Measurements from ENCODE around the gene RRP12. TPM values are rescaled to one million over a fixed set of nuclear protein-coding genes. Genes with fewer than 3 reads are reported as not detected.

The RRP12 gene
- polyA plus RNA-seq, 1 of the 3 experiments (the other 2 are of a cell fraction) = 46.4 TPM

DNA sequence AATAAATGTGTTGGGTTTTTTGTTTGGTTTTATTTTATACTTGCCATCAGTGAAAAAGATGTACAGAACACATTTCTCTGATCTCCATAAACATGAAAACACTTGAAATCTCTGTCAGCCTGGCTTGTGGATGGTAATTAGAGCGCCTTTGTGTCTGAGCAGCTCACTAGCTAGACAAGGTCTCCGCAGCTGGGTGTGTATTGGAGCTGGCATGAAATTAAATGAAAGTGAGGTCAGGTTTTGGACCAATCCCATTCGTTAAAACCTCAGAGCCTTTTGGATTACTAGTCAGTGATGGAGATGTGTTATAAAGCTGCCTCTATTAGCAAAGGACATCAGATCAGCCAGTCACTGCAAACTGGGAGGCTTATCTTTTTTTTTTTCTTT lies 79.3 kb downstream of the RRP12 start:
- ChIA-PET POLR2A (no interaction called here), CTCF (interaction anchor here (0.7 to 1.6 kb wide), 2 partner anchors 11 to 43 kb away, joined by 3 to 4 read pairs; no protein-coding TSS in a partner anchor)
- H3K4me2 ChIP-seq = no peak overlapping the region

DNA sequence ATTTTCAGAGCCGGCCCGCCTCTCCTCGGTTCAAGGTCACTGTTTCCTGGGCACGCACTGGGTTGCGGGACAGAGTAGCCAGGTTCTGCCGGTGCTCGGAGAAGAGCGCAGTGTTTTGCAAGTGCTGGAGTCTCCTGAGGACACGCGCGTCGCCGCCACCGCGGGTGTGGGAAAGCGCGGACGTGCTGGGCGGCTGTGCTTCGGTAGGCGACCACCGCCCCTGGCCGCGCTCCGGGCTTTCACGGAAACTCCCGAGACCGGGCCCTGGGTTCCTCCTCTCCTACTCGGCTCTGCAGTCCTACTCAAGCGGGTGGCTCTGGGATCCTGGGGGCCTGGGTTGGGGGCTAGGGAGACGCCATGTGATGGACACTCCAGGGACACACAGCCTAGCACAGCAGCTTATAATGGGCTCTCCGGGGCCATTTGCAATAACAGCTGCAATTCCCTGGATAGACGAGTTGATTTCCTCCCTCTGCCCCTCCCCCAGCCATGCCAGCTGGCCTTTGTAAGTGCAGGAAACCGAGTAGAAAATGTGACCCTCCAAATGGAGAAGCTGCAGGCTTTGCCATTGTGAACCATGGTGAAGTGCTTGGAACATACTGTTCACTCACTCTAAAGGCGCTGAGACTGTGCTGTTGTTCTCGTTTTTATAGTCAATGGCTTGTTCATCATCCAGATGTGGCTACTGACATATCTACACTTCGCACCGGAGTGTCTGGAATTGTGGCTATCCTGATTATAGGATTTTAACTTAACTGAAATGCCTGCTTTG lies 79.9 kb downstream of the RRP12 start:
- no peaks in the 10 kb centered on the region for H3K27me3 ChIP-seq (ENCODE audit: insufficient read depth)
- H3K36me3 ChIP-seq (replicated peaks in 1 of 2; ENCODE audit: control insufficient read depth in 1 of 2, insufficient read depth in 2 of 2, low read length in 1 of 2) = no peaks in the 10 kb centered on the region
- WGBS (ENCODE audit: low lambda C conversion rate) = 92% methylated on average over 35 of the region's 38 CpGs
- H3K9ac ChIP-seq = no peak overlapping the region
- ChIA-PET POLR2A (no interaction called here), CTCF (interaction anchor here (0.7 to 1.6 kb wide), 2 partner anchors 12 to 42 kb away, joined by 3 to 4 read pairs; no protein-coding TSS in a partner anchor)
- no peak overlapping the region for H2AFZ ChIP-seq (ENCODE audit: low read depth)
- no peaks in the 10 kb centered on the region for H3K9me3 ChIP-seq
- H4K20me1 ChIP-seq (ENCODE audit: insufficient read depth) = no peaks in the 10 kb centered on the region
- DNase-seq = no peak
- H3K4me2 ChIP-seq = no peak overlapping the region
- no peaks in the 10 kb centered on the region for H3K79me2 ChIP-seq (ENCODE audit: insufficient read depth)
- H3K4me1 ChIP-seq (ENCODE audit: control insufficient read depth in 1 of 2, insufficient read depth in 2 of 2, low read depth in 1 of 2, low read length in 1 of 2) = peaks cover 0 to 5% of the 10 kb centered on the region in 2 experiments; a peak in 1 of 4 replicates
- H3F3A ChIP-seq (replicated peaks; ENCODE audit: insufficient read depth) = peaks cover 5% of the 10 kb centered on the region
- H3K4me3 ChIP-seq (ENCODE audit: low read depth in 2 of 2, low read length in 1 of 2) = no peak overlapping the region
- H3K27ac ChIP-seq (ENCODE audit: low read depth in 2 of 2, low read length in 1 of 2) = no peak overlapping the region
- no peaks in the 10 kb centered on the region for H3K9me2 ChIP-seq
- TF ChIP-seq, protein P1, sequence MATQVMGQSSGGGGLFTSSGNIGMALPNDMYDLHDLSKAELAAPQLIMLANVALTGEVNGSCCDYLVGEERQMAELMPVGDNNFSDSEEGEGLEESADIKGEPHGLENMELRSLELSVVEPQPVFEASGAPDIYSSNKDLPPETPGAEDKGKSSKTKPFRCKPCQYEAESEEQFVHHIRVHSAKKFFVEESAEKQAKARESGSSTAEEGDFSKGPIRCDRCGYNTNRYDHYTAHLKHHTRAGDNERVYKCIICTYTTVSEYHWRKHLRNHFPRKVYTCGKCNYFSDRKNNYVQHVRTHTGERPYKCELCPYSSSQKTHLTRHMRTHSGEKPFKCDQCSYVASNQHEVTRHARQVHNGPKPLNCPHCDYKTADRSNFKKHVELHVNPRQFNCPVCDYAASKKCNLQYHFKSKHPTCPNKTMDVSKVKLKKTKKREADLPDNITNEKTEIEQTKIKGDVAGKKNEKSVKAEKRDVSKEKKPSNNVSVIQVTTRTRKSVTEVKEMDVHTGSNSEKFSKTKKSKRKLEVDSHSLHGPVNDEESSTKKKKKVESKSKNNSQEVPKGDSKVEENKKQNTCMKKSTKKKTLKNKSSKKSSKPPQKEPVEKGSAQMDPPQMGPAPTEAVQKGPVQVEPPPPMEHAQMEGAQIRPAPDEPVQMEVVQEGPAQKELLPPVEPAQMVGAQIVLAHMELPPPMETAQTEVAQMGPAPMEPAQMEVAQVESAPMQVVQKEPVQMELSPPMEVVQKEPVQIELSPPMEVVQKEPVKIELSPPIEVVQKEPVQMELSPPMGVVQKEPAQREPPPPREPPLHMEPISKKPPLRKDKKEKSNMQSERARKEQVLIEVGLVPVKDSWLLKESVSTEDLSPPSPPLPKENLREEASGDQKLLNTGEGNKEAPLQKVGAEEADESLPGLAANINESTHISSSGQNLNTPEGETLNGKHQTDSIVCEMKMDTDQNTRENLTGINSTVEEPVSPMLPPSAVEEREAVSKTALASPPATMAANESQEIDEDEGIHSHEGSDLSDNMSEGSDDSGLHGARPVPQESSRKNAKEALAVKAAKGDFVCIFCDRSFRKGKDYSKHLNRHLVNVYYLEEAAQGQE (IDR thresholded peaks at IDR 0.05; ENCODE audit: low read depth, low read length) = no peak
- no peak for TF ChIP-seq EZH2phosphoT487 (IDR thresholded peaks at IDR 0.05; ENCODE audit: borderline replicate concordance, low read depth)
- no peak for TF ChIP-seq FOSL2 (IDR thresholded peaks at IDR 0.05; ENCODE audit: borderline replicate concordance, low read depth)
- no peak for TF ChIP-seq TAF1 (IDR thresholded peaks at IDR 0.05; ENCODE audit: borderline replicate concordance, low read depth, low read length)
- TF ChIP-seq, protein P2, sequence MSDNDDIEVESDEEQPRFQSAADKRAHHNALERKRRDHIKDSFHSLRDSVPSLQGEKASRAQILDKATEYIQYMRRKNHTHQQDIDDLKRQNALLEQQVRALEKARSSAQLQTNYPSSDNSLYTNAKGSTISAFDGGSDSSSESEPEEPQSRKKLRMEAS (IDR thresholded peaks at IDR 0.05; ENCODE audit: low read depth) = no peak
- TF ChIP-seq YY1 (IDR thresholded peaks at IDR 0.05; ENCODE audit: low read depth) = no peak
- TF ChIP-seq RCOR1 (IDR thresholded peaks at IDR 0.05; ENCODE audit: low read length) = no peak

More for the DNA sequence above, 79.3 kb downstream of the RRP12 start:
- no peak overlapping the region for H3K4me3 ChIP-seq (ENCODE audit: low read depth in 2 of 2, low read length in 1 of 2)
- no peak for DNase-seq
- no peaks in the 10 kb centered on the region for H3K79me2 ChIP-seq (ENCODE audit: insufficient read depth)
- no peaks in the 10 kb centered on the region for H3K9me3 ChIP-seq
- no peaks in the 10 kb centered on the region for H3K36me3 ChIP-seq (replicated peaks in 1 of 2; ENCODE audit: control insufficient read depth in 1 of 2, insufficient read depth in 2 of 2, low read length in 1 of 2)
- H3K27ac ChIP-seq (ENCODE audit: low read depth in 2 of 2, low read length in 1 of 2) = no peak overlapping the region
- whole genome bisulfite sequencing (ENCODE audit: low lambda C conversion rate) = 88% methylated on average over 3 of the region's 3 CpGs
- H2AFZ ChIP-seq (ENCODE audit: low read depth) = no peak overlapping the region
- peaks cover 0 to 5% of the 10 kb centered on the region in 2 experiments; a peak in 1 of 4 replicates for H3K4me1 ChIP-seq (ENCODE audit: control insufficient read depth in 1 of 2, insufficient read depth in 2 of 2, low read depth in 1 of 2, low read length in 1 of 2)
- H3K9me2 ChIP-seq = no peaks in the 10 kb centered on the region
- TF ChIP-seq EP300 (IDR thresholded peaks at IDR 0.05; ENCODE audit: borderline replicate concordance in 1 of 2, low read depth in 1 of 2, low read length in 1 of 2) (no peak), GATA2 (CRISPR knock-in tag; IDR thresholded peaks at IDR 0.05) (no peak), MXI1 (IDR thresholded peaks at IDR 0.05; ENCODE audit: low read depth, low read length) (no peak), EZH2phosphoT487 (IDR thresholded peaks at IDR 0.05; ENCODE audit: borderline replicate concordance, low read depth) (no peak), JUND (IDR thresholded peaks at IDR 0.05) (no peak), NFIC (IDR thresholded peaks at IDR 0.05; ENCODE audit: borderline replicate concordance) (no peak), NRF1 (IDR thresholded peaks at IDR 0.05; ENCODE audit: low read depth, low read length) (no peak), SMC3 (IDR thresholded peaks at IDR 0.05; ENCODE audit: low read depth, low read length) (no peak), RAD21 (IDR thresholded peaks at IDR 0.05; ENCODE audit: low read length) (no peak), CHD2 (IDR thresholded peaks at IDR 0.05; ENCODE audit: low read length, partially characterized antibody) (no peak), RXRA (IDR thresholded peaks at IDR 0.05; ENCODE audit: borderline replicate concordance, low read depth) (no peak), FOXM1 (IDR thresholded peaks at IDR 0.05; ENCODE audit: low read depth) (no peak), POLR2AphosphoS5 (IDR thresholded peaks at IDR 0.05; ENCODE audit: low read depth, low read length) (no peak)
- TF ChIP-seq, protein P3, sequence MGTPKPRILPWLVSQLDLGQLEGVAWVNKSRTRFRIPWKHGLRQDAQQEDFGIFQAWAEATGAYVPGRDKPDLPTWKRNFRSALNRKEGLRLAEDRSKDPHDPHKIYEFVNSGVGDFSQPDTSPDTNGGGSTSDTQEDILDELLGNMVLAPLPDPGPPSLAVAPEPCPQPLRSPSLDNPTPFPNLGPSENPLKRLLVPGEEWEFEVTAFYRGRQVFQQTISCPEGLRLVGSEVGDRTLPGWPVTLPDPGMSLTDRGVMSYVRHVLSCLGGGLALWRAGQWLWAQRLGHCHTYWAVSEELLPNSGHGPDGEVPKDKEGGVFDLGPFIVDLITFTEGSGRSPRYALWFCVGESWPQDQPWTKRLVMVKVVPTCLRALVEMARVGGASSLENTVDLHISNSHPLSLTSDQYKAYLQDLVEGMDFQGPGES (IDR thresholded peaks at IDR 0.05; ENCODE audit: low read depth, low read length) = no peak
- TF ChIP-seq, protein P2 (IDR thresholded peaks at IDR 0.05; ENCODE audit: low read depth) = no peak
- TF ChIP-seq, protein P4, sequence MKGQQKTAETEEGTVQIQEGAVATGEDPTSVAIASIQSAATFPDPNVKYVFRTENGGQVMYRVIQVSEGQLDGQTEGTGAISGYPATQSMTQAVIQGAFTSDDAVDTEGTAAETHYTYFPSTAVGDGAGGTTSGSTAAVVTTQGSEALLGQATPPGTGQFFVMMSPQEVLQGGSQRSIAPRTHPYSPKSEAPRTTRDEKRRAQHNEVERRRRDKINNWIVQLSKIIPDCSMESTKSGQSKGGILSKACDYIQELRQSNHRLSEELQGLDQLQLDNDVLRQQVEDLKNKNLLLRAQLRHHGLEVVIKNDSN (IDR thresholded peaks at IDR 0.05; ENCODE audit: borderline replicate concordance, low read depth) = no peak
- TF ChIP-seq, protein P5, sequence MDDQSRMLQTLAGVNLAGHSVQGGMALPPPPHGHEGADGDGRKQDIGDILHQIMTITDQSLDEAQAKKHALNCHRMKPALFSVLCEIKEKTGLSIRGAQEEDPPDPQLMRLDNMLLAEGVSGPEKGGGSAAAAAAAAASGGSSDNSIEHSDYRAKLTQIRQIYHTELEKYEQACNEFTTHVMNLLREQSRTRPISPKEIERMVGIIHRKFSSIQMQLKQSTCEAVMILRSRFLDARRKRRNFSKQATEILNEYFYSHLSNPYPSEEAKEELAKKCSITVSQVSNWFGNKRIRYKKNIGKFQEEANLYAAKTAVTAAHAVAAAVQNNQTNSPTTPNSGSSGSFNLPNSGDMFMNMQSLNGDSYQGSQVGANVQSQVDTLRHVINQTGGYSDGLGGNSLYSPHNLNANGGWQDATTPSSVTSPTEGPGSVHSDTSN (IDR thresholded peaks at IDR 0.05) = no peak
- H3F3A ChIP-seq (replicated peaks; ENCODE audit: insufficient read depth) = peaks cover 5% of the 10 kb centered on the region
- H4K20me1 ChIP-seq (ENCODE audit: insufficient read depth) = no peaks in the 10 kb centered on the region
- no peaks in the 10 kb centered on the region for H3K27me3 ChIP-seq (ENCODE audit: insufficient read depth)
- H3K9ac ChIP-seq = no peak overlapping the region
